Cortex of kidney (tissue), 1 donor: Measurements from ENCODE around the gene KANSL1.

ENCODE experiments used
- DNase-seq: peaks from one replicate; lab custom pipeline; 2025; lab: John Stamatoyannopoulos, UW

The KANSL1 gene

GRCh38 chr17:46169913-46170638 is 23.2 kb downstream of the KANSL1 start:
- DNase-seq = no peak

GRCh38 chr17:46167826-46168569 is 25.2 kb downstream of the KANSL1 start:
- no peak for DNase-seq

DNA sequence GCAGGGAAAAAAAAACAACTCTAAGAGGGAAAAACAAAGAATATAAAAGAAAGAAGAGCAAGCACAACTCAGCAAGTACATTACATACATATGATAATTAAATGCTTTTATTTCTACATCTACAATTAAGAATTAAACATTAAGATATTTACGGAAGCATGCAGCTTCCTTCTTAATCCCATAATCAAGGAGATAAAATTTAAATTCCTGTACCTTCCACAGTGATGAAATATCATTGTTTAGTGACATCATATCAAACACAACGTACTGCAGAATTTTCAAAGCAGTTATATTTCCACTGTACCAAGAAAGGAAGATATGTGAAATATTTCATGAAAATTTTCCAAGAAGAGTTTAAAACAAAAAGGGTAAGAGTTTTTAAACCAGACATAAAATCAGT is 26.0 kb downstream of the KANSL1 start:
- DNase-seq = no peak

- DNase-seq = no peak
Measured at GRCh38 chr17:46166692-46167249, 26.5 kb downstream of the KANSL1 start.

- DNase-seq = no peak
Measured at GRCh38 chr17:46163929-46164594, 29.2 kb downstream of the KANSL1 start.

- no peak for DNase-seq
Measured at GRCh38 chr17:46163316-46163715, 29.9 kb downstream of the KANSL1 start.

- no peak for DNase-seq
Measured at GRCh38 chr17:46162866-46163265, 30.4 kb downstream of the KANSL1 start.

DNA sequence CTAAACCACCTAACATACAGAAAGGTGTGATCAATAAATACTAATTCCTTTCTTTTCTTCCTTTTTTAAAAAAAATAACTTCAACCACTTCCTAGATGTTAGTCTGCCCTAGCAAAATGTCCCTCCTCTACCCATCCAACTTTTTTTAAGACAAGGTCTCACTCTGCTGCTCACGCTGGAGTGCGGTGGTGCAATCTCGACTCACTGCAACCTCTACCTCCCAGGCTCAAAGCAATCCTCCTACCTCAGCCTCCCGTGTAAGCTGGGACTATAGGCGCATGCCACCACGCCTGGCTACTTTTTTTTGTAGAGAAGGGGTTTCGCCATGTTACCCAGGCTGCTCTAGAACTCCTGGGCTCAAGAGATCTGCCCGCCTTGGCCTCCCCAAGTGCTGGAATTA is 33.1 kb downstream of the KANSL1 start:
- no peak for DNase-seq

DNA sequence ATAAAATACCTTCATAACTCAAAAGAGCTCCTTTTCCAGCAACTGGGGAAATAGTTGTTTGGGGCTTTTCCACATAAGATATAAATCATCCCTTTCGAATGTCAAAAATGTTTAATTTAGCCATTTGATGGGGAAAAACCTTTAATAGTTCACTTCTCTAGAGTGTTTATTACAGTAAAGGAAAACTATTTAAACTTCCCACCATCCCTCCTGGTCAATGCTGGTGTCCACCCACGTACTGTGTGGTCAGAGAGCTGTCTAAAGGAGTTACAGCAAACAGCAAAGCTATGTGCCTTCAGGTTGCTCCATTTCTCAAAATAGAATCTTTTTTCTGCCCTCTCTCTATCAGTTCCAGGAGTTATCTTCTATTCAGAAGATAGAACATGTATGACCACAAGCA is 33.5 kb downstream of the KANSL1 start:
- DNase-seq = no peak

DNA sequence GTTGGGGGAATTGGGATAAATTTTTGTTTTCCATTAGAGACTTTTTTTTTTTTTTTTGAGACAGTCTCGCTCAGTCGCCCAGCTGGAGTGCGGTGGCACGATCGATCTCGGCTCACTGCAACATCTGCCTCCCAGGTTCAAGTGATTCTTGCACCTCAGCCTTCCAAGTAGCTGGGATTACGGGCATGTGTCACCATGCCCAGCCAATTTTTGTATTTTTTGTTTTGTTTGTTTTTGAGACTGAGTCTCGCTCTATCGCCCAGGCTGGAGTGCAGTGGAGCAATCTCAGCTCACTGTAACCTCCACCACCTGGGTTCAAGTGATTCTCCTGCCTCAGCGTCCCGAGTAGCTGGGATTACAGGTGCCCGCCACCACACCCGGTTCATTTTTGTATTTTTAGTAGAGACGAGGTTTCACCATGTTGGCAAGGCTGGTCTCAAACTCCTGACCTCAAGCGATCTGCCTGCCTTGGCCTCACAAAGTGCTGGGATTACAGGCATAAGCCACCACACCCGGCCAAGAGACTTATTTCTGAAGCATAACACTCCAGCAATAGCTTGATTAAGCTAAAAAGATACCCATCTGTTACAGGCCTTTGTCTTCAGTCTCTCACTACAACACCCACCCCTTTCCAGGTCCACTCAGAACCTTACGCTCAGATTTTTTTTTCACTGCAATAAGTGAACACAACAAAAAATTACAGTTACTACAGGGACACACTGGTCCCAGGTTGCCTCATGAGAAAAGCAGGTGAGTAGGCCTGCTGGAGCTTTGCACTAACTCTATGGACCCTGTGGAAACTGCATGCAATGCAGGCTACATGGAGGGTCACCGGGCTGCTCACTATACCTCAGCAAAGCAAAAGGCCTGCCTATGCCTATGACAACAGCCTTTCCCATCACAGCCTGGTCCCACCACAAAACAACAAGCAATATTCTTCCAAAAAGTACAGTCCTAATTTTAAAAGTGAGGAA is 34.6 kb downstream of the KANSL1 start:
- no peak for DNase-seq

- no peak for DNase-seq
Measured at GRCh38 chr17:46157443-46158062, 35.7 kb downstream of the KANSL1 start.

DNA sequence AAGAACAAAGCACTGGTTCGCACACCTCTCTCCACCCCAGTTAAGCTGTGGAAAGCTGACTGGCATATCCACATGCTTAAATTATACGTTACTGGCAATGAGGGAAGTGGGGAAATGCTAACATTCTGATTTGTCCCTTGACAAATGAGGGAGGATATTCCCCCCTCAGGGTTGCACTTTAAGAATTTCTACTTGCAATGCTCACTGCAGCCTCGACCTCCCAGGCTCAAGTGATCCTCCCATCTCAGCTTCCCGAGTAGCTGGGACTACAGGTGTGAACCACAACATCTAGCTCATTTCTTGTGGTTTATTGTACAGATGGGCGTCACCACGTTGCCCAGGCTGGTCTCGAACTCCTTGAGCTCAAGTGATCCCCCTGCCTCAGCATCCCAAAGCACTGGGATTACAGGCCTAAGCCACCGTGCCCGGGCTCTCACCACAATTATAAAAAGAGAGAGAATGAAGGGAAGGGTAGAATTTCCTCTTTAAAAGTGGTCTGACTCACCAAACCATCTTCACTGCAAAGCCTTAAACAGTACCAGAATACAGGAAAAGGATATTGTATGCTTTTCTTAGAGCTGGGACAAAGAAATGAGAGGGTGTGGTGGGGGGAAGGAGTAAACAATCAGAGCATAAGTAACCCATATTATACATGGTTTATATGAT is 38.9 kb downstream of the KANSL1 start:
- DNase-seq = no peak

- DNase-seq = no peak
Measured at GRCh38 chr17:46152423-46152822, 40.8 kb downstream of the KANSL1 start.

GRCh38 chr17:46151762-46152161 is 41.5 kb downstream of the KANSL1 start:
- no peak for DNase-seq

GRCh38 chr17:46150216-46150963 is 42.8 kb downstream of the KANSL1 start:
- no peak for DNase-seq

DNA sequence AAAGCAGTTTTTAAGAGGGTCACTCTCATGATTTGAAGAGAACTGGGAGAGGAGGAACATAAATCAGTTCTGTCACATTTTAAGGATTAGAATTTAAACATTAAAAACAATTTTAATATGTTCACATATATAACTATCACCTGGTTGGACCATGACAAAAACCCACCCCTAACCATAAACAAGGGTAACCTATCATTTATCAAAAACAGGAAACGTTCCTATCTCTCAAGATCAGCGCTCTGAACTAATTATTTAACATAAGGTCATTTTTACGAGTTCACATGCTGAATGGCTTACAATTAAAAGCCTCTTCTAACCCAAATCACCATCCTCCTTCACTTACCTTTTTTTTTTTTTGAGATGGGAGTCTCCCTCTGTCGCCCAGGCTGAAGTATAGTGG is 45.0 kb downstream of the KANSL1 start:
- DNase-seq = no peak

DNA sequence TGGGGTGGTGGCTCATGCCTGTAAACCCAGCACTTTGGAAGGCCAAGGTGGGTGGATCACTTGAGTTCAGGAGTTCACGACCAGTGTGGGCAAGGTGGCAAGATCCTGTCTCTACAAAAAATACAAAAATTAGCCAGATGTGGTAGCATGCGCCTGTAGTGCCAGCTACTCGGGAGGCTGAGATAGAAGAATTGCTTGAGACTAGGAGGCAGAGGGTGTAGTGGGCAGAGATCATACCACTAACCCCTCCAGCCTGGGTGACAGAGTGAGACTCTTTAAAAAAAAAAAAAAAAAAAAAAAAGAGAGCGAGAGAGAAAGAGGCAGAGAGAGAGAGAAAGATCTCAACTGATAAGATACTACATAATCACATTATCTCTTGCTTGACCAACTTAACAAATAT is 45.9 kb downstream of the KANSL1 start:
- DNase-seq = no peak

GRCh38 chr17:46144246-46144645 is 49.0 kb downstream of the KANSL1 start:
- DNase-seq = no peak

DNA sequence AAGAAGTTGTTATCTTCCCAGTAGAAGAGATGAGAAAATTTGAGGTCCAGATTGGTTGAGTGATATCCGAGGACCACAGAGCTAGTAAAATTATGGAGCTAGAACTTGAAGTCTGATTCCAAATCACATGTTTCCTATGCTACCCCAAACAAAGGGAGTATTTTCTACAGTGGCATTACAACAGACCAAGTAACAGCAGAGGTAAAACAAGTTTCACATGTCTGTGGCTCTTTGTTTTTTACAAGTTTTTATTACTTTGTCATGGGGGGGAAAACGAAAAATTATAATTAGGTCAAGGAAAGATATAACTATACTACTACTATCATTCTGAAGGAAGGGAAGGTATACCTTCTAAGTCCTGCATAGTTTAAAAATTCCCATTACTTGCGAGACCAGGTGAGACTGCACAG is 49.4 kb downstream of the KANSL1 start:
- DNase-seq = no peak

GRCh38 chr17:46141645-46142044 is 51.6 kb downstream of the KANSL1 start:
- DNase-seq = no peak
